ENCODE data around the gene LDB3.

The LDB3 gene

GRCh38 chr10:86758189-86759072 lies 90.1 kb downstream of the LDB3 start (continued):
- TF ChIP-seq, protein P1, sequence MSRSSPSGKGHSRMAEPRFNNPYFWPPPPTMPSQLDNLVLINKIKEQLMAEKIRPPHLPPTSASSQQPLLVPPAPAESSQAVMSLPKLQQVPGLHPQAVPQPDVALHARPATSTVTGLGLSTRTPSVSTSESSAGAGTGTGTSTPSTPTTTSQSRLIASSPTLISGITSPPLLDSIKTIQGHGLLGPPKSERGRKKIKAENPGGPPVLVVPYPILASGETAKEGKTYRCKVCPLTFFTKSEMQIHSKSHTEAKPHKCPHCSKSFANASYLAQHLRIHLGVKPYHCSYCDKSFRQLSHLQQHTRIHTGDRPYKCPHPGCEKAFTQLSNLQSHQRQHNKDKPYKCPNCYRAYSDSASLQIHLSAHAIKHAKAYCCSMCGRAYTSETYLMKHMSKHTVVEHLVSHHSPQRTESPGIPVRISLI (tag by site-specific recombination; IDR thresholded peaks at IDR 0.05) = peak; percentile 85; the same call in 1 of the 2 replicates
- TF ChIP-seq ZNF335 (tag by site-specific recombination; conservative IDR thresholded peaks at IDR 0.05) (0 out of 2 replicates have a peak, but pooled peaks have one; percentile 4), GLIS1 (tag by site-specific recombination; IDR thresholded peaks at IDR 0.05) (no peak), ZNF629 (tag by site-specific recombination; IDR thresholded peaks at IDR 0.05) (no peak), ZNF23 (tag by site-specific recombination; IDR thresholded peaks at IDR 0.05; ENCODE audit: borderline replicate concordance) (no peak), ZNF114 (tag by site-specific recombination; IDR thresholded peaks at IDR 0.05) (no peak), PRDM1 (tag by site-specific recombination; IDR thresholded peaks at IDR 0.05) (peak; percentile 71; the same call in 1 of the 2 replicates), ZBTB17 (tag by site-specific recombination; IDR thresholded peaks at IDR 0.05) (peak; percentile 72; the same call in 1 of the 2 replicates), ZNF366 (tag by site-specific recombination; conservative IDR thresholded peaks at IDR 0.05) (peak; percentile 49)

DNA sequence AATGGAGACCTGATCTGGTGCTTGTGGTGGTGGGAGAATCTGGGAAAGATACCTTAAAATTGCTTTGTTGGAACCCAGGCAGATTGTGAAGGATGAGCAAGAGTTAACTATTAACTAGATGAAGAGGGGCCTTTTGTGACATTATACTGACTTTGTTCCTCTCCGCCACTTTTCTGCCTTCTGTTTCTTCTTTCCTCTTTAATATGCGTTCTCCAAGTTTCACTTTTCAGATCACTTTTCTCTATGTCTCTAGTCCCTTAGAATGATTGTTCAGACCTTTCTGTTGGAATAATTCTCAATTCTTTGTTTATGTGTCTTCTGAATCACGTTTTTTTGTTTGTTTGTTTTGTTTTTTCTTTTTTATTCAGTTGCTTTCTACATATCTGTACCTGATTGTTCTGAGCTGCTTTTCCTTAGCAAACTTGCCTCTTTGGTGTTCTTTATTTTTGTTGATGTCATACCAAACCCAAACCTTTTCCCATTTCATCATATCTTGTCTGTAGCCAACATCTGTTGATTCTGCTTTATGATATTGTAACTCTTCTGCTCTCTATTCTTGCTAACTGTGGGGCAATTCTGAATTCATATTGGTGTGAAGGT lies 90.9 kb downstream of the LDB3 start:
- peak overlapping the region; percentile 14 for H3K4me3 ChIP-seq (ENCODE audit: low read depth, low read length)

GRCh38 chr10:86763404-86763803 lies 95.1 kb downstream of the LDB3 start:
- ChIA-PET CTCF (no interaction called here), POLR2A (no interaction called here)
- Histone ChIP-seq H3K36me3 (ENCODE audit: control insufficient read depth in 2 of 2, insufficient read depth in 1 of 2, low read length in 2 of 2) (no peaks in the 10 kb centered on the region; a peak in 1 of 3 replicates), H3K27ac (ENCODE audit: extremely low read depth, low read depth, low read length) (no peak overlapping the region), H3K4me3 (ENCODE audit: low read depth, low read length) (no peak overlapping the region), H3K9me3 (ENCODE audit: control insufficient read depth, insufficient read depth, low read depth, low read length) (no peaks in the 10 kb centered on the region), H3K4me1 (ENCODE audit: control insufficient read depth, insufficient read depth, low read length) (peaks cover 6% of the 10 kb centered on the region)
- TF ChIP-seq ZFP37 (tag by site-specific recombination; IDR thresholded peaks at IDR 0.05) (no peak), ZNF664 (tag by site-specific recombination; IDR thresholded peaks at IDR 0.05) (no peak), ZBTB6 (tag by site-specific recombination; IDR thresholded peaks at IDR 0.05) (no peak), ZNF629 (tag by site-specific recombination; IDR thresholded peaks at IDR 0.05) (no peak), ZNF768 (tag by site-specific recombination; IDR thresholded peaks at IDR 0.05) (no peak), ZNF624 (tag by site-specific recombination; IDR thresholded peaks at IDR 0.05) (no peak), PRDM1 (tag by site-specific recombination; IDR thresholded peaks at IDR 0.05) (no peak), ZNF585B (tag by site-specific recombination; IDR thresholded peaks at IDR 0.05) (no peak), ZSCAN23 (tag by site-specific recombination; IDR thresholded peaks at IDR 0.05) (no peak), ZNF707 (tag by site-specific recombination; IDR thresholded peaks at IDR 0.05) (no peak), ZNF596 (tag by site-specific recombination; IDR thresholded peaks at IDR 0.05) (no peak)

More for the DNA sequence above, 90.9 kb downstream of the LDB3 start:
- ChIA-PET CTCF (interaction anchor here (0.5 to 0.6 kb wide), 3 partner anchors 15 to 180 kb away, joined by 3 read pairs; no protein-coding TSS in a partner anchor), POLR2A (interaction anchor here (0.7 to 2.5 kb wide), 2 partner anchors 47 to 101 kb away, joined by 3 to 8 read pairs; no protein-coding TSS in a partner anchor)
- Histone ChIP-seq H3K9me3 (ENCODE audit: control insufficient read depth, insufficient read depth, low read depth, low read length) (no peaks in the 10 kb centered on the region), H3K36me3 (ENCODE audit: control insufficient read depth in 2 of 2, insufficient read depth in 1 of 2, low read length in 2 of 2) (no peaks in the 10 kb centered on the region; a peak in 1 of 3 replicates), H3K4me1 (ENCODE audit: control insufficient read depth, insufficient read depth, low read length) (peaks cover 3% of the 10 kb centered on the region; the same call in 1 of the 2 replicates), H3K27ac (ENCODE audit: extremely low read depth, low read depth, low read length) (no peak overlapping the region)
- TF ChIP-seq ZNF548 (tag by site-specific recombination; IDR thresholded peaks at IDR 0.05) = no peak
- TF ChIP-seq ZNF624 (tag by site-specific recombination; IDR thresholded peaks at IDR 0.05) = no peak
- peak; percentile 96 for TF ChIP-seq PRDM1 (tag by site-specific recombination; IDR thresholded peaks at IDR 0.05)
- TF ChIP-seq ZBTB21 (tag by site-specific recombination; IDR thresholded peaks at IDR 0.05) = peak; percentile 34; the same call in 1 of the 2 replicates
- peak; percentile 96 for TF ChIP-seq SCRT2 (tag by site-specific recombination; IDR thresholded peaks at IDR 0.05)
- TF ChIP-seq ZNF366 (tag by site-specific recombination; conservative IDR thresholded peaks at IDR 0.05) = peak; percentile 60
- 0 out of 2 replicates have a peak, but pooled peaks have one; percentile 31 for TF ChIP-seq FEZF1 (tag by site-specific recombination; IDR thresholded peaks at IDR 0.05)
- peak; percentile 69 for TF ChIP-seq ZNF629 (tag by site-specific recombination; IDR thresholded peaks at IDR 0.05)
- TF ChIP-seq SCRT1 (tag by site-specific recombination; IDR thresholded peaks at IDR 0.05; ENCODE audit: borderline replicate concordance) = peak; percentile 71; the same call in 1 of the 2 replicates
- TF ChIP-seq, protein P2, sequence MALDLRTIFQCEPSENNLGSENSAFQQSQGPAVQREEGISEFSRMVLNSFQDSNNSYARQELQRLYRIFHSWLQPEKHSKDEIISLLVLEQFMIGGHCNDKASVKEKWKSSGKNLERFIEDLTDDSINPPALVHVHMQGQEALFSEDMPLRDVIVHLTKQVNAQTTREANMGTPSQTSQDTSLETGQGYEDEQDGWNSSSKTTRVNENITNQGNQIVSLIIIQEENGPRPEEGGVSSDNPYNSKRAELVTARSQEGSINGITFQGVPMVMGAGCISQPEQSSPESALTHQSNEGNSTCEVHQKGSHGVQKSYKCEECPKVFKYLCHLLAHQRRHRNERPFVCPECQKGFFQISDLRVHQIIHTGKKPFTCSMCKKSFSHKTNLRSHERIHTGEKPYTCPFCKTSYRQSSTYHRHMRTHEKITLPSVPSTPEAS (tag by site-specific recombination; IDR thresholded peaks at IDR 0.05) = no peak
- peak; percentile 83 for TF ChIP-seq ATF2 (tag by site-specific recombination; IDR thresholded peaks at IDR 0.05; ENCODE audit: low read depth)
